ENCODE data around the gene FXYD1.
"Not testable (repeated sequence)": the region's sequence is repeated elsewhere in the genome, so short reads cannot be mapped to it uniquely, and the experiment has no call there.

DNA sequence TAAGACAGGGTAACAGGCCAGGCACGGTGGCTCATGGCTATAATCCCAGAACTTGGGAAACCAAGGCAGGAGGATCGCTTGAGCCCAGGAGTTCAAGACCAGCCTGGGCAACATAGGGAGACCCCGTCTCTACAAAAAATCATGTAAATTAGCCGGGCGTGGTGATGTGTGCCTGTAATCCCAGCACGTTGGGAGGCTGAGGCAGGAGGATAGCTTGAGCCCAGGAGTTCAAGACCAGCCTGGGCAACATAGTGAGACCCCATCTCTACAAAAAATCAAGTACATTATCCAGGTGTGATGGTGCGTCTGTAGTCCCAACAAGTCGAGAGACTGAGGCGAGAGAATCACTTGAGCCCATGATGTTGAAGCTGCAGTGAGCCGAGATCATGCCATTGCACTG, 35.0 kb upstream of the FXYD1 start:
- TF ChIP-seq, protein P1, sequence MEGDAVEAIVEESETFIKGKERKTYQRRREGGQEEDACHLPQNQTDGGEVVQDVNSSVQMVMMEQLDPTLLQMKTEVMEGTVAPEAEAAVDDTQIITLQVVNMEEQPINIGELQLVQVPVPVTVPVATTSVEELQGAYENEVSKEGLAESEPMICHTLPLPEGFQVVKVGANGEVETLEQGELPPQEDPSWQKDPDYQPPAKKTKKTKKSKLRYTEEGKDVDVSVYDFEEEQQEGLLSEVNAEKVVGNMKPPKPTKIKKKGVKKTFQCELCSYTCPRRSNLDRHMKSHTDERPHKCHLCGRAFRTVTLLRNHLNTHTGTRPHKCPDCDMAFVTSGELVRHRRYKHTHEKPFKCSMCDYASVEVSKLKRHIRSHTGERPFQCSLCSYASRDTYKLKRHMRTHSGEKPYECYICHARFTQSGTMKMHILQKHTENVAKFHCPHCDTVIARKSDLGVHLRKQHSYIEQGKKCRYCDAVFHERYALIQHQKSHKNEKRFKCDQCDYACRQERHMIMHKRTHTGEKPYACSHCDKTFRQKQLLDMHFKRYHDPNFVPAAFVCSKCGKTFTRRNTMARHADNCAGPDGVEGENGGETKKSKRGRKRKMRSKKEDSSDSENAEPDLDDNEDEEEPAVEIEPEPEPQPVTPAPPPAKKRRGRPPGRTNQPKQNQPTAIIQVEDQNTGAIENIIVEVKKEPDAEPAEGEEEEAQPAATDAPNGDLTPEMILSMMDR (IDR thresholded peaks at IDR 0.05; ENCODE audit: low read depth, low read length) = not testable (repeated sequence)
- not testable (repeated sequence) for TF ChIP-seq EZH2phosphoT487 (IDR thresholded peaks at IDR 0.05; ENCODE audit: low read depth)

All from OCI-LY3 (cell line).